ENCODE results near the gene PPP2R2C. TPM values are rescaled to one million over a fixed set of nuclear protein-coding genes. Genes with fewer than 3 reads are reported as not detected.

The PPP2R2C gene
- total RNA-seq, 1 donor: under 0.01 TPM

GRCh38 chr4:6327220-6327917 lies 145.0 kb downstream of the PPP2R2C start:
- no peak overlapping the region for H3K4me2 ChIP-seq (ENCODE audit: insufficient read depth, low read length)
- no peaks in the 10 kb centered on the region for H4K20me1 ChIP-seq (ENCODE audit: insufficient read depth, low read length)
- no peak overlapping the region for H3K4me3 ChIP-seq (ENCODE audit: insufficient read depth, low read length)
- H3K9me3 ChIP-seq (ENCODE audit: low read depth, low read length): no peaks in the 10 kb centered on the region
- no peaks in the 10 kb centered on the region for H3K36me3 ChIP-seq (ENCODE audit: insufficient read depth, low read length)
- no peaks in the 10 kb centered on the region for H3K79me2 ChIP-seq (ENCODE audit: insufficient read depth, low read length)
- no peaks in the 10 kb centered on the region for H3K4me1 ChIP-seq (ENCODE audit: insufficient read depth, low read length)
- DNase-seq (ENCODE audit: insufficient read length, low spot score, missing footprints): peak; percentile 99
- no peak overlapping the region for H2AFZ ChIP-seq (ENCODE audit: low read length)
- peaks cover 2% of the 10 kb centered on the region for H3K27me3 ChIP-seq (ENCODE audit: insufficient read depth, low read length)
- H3K27ac ChIP-seq (ENCODE audit: low read depth, low read length): no peak overlapping the region
- peak; percentile 86 for TF ChIP-seq CTCF (IDR thresholded peaks at IDR 0.05; ENCODE audit: extremely low read depth, low read depth, low read length)

GRCh38 chr4:6326312-6327060 lies 145.9 kb downstream of the PPP2R2C start:
- Histone ChIP-seq H3K79me2 (ENCODE audit: insufficient read depth, low read length) (no peaks in the 10 kb centered on the region), H4K20me1 (ENCODE audit: insufficient read depth, low read length) (no peaks in the 10 kb centered on the region), H2AFZ (ENCODE audit: low read length) (no peak overlapping the region), H3K4me2 (ENCODE audit: insufficient read depth, low read length) (no peak overlapping the region), H3K36me3 (ENCODE audit: insufficient read depth, low read length) (no peaks in the 10 kb centered on the region), H3K9me3 (ENCODE audit: low read depth, low read length) (no peaks in the 10 kb centered on the region), H3K27me3 (ENCODE audit: insufficient read depth, low read length) (peaks cover 2% of the 10 kb centered on the region), H3K4me1 (ENCODE audit: insufficient read depth, low read length) (no peaks in the 10 kb centered on the region), H3K27ac (ENCODE audit: low read depth, low read length) (no peak overlapping the region), H3K4me3 (ENCODE audit: insufficient read depth, low read length) (no peak overlapping the region)
- TF ChIP-seq CTCF (IDR thresholded peaks at IDR 0.05; ENCODE audit: extremely low read depth, low read depth, low read length): no peak
- DNase-seq (ENCODE audit: insufficient read length, low spot score, missing footprints): no peak

DNA sequence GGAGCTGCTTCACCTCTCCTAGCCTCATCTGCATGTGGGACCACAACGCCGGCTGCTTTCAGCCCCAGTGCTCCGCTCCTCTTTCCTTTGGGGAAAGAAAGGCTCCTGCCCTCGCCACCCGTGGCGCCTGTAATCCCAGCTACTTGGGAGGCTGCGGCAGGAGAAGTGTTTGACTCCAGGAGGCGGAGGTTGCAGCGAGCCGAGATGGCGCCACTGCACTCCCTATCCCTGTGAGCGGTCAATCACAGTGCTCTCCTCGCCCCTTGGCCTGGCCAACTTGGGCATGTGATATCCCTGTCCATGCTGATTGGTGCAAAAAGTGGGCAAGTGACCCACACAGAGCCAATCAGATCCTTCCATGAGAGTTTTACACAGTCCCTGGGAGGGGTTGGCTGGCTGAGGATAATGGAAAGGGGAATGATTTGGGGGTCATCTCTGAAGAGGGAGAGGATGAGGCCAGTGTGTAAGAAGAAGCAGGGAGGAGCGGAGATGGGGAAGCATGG lies 146.6 kb downstream of the PPP2R2C start:
- H3K79me2 ChIP-seq (ENCODE audit: insufficient read depth, low read length): no peaks in the 10 kb centered on the region
- H3K4me3 ChIP-seq (ENCODE audit: insufficient read depth, low read length): no peak overlapping the region
- H3K9me3 ChIP-seq (ENCODE audit: low read depth, low read length): no peaks in the 10 kb centered on the region
- H3K4me1 ChIP-seq (ENCODE audit: insufficient read depth, low read length): no peaks in the 10 kb centered on the region
- no peak overlapping the region for H3K4me2 ChIP-seq (ENCODE audit: insufficient read depth, low read length)
- no peaks in the 10 kb centered on the region for H3K36me3 ChIP-seq (ENCODE audit: insufficient read depth, low read length)
- no peak overlapping the region for H3K27ac ChIP-seq (ENCODE audit: low read depth, low read length)
- DNase-seq (ENCODE audit: insufficient read length, low spot score, missing footprints): no peak
- no peaks in the 10 kb centered on the region for H4K20me1 ChIP-seq (ENCODE audit: insufficient read depth, low read length)
- H2AFZ ChIP-seq (ENCODE audit: low read length): no peak overlapping the region
- H3K27me3 ChIP-seq (ENCODE audit: insufficient read depth, low read length): peaks cover 4% of the 10 kb centered on the region
- no peak for TF ChIP-seq CTCF (IDR thresholded peaks at IDR 0.05; ENCODE audit: extremely low read depth, low read depth, low read length)

Data from osteoblast (primary cell).